Measurements from ENCODE around the gene CRB1.

CRB1 gene

DNA sequence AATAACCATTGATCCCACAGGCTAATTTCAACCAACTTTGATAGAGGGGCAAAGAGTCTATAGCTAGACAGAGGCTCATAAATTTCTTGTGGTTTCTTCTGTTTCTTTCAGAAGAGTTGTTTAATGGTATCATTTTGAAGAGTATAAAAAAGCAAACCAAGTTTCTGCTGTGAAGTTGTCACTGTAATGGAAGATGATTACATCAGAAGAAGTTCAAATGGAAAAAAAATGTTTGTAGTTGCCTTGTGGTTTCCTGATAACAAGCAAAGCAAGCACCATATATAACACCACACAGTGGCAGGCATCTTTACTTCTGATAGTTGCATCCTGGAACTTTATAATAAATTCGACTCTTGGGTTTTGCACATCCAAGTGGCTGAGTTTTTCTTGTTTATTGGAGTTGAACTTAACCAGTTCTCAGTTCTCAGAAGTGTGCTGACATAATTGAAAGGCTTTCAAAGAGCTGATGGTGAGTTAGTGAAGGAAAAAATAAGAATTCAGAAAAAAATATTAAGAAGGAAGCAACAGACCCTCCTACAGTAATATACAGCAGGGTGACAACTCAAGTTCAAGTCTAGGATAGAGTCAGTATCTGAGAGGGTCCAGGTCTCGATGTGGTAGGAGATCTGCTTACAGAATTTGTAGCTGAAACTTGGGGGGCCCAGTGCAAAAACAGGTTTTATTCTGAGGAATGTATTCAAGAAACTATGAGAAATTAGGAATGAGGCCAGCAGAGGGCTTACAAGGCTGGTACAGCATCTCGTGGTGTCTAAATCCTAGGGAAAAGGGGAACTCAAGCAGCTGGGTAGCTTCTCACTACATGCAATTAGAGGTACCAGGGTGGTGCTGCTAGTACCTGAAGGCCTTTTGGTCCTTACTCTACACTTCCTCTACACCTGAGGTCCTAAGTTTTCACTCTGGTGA is 123.5 kb downstream of the CRB1 start:
- H3K27ac ChIP-seq (ENCODE audit: low read depth, low read length, poor library complexity, severe bottlenecking): no peak overlapping the region
- no peaks in the 10 kb centered on the region for H3K9me2 ChIP-seq (ENCODE audit: low read depth, low read length)
- no peak overlapping the region for H3K4me3 ChIP-seq (ENCODE audit: low read depth, low read length, poor library complexity, severe bottlenecking)

DNA sequence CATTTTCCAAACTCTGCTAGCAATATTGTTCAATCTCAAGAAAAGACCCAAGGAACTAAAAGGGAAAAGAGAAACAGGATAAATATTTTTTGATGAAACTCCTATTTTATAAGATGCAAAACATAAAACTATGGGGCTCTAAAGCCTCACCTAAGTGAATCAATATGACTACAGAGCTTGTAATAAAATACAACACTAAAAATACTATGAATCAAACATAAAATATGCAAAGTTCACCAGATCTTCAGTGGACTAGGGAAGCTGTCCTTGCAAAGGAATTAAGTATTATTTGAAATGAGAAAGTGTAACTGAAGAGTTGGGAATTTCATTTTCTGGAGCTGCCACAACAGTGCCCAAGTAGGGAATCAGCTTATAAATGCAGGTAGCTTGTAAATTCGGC is 124.5 kb downstream of the CRB1 start:
- Histone ChIP-seq H3K4me2 (ENCODE audit: low read length) (no peak overlapping the region), H3K27ac (ENCODE audit: low read depth, low read length, poor library complexity, severe bottlenecking) (no peak overlapping the region), H4K20me1 (ENCODE audit: insufficient read depth, low read length) (no peaks in the 10 kb centered on the region), H3K4me3 (ENCODE audit: low read depth, low read length, poor library complexity, severe bottlenecking) (no peak overlapping the region), H3K9me3 (ENCODE audit: low read length) (no peaks in the 10 kb centered on the region), H3K79me2 (ENCODE audit: insufficient read depth, low read length) (no peaks in the 10 kb centered on the region), H3K36me3 (ENCODE audit: insufficient read depth, low read length) (no peaks in the 10 kb centered on the region), H3K9me2 (ENCODE audit: low read depth, low read length) (no peaks in the 10 kb centered on the region), H3K27me3 (ENCODE audit: insufficient read depth, low read length) (no peaks in the 10 kb centered on the region), H2AFZ (ENCODE audit: low read length) (no peak overlapping the region), H3K4me1 (ENCODE audit: insufficient read depth, low read length, severe bottlenecking) (no peaks in the 10 kb centered on the region), H3K9ac (ENCODE audit: low read length) (no peak overlapping the region), H3F3A (ENCODE audit: insufficient read depth, low read length) (no peaks in the 10 kb centered on the region)
- no peak for TF ChIP-seq EZH2 (IDR thresholded peaks at IDR 0.05; ENCODE audit: borderline replicate concordance, low read length)
- TF ChIP-seq, protein P1, sequence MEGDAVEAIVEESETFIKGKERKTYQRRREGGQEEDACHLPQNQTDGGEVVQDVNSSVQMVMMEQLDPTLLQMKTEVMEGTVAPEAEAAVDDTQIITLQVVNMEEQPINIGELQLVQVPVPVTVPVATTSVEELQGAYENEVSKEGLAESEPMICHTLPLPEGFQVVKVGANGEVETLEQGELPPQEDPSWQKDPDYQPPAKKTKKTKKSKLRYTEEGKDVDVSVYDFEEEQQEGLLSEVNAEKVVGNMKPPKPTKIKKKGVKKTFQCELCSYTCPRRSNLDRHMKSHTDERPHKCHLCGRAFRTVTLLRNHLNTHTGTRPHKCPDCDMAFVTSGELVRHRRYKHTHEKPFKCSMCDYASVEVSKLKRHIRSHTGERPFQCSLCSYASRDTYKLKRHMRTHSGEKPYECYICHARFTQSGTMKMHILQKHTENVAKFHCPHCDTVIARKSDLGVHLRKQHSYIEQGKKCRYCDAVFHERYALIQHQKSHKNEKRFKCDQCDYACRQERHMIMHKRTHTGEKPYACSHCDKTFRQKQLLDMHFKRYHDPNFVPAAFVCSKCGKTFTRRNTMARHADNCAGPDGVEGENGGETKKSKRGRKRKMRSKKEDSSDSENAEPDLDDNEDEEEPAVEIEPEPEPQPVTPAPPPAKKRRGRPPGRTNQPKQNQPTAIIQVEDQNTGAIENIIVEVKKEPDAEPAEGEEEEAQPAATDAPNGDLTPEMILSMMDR (IDR thresholded peaks at IDR 0.05; ENCODE audit: low read length): no peak

More for the DNA sequence above, 123.5 kb downstream of the CRB1 start:
- Histone ChIP-seq H3K9ac (ENCODE audit: low read length) (no peak overlapping the region), H3K79me2 (ENCODE audit: insufficient read depth, low read length) (no peaks in the 10 kb centered on the region), H3K4me2 (ENCODE audit: low read length) (no peak overlapping the region), H3K9me3 (ENCODE audit: low read length) (no peaks in the 10 kb centered on the region), H3F3A (ENCODE audit: insufficient read depth, low read length) (no peaks in the 10 kb centered on the region), H3K36me3 (ENCODE audit: insufficient read depth, low read length) (no peaks in the 10 kb centered on the region), H2AFZ (ENCODE audit: low read length) (no peak overlapping the region), H3K27me3 (ENCODE audit: insufficient read depth, low read length) (no peaks in the 10 kb centered on the region), H3K4me1 (ENCODE audit: insufficient read depth, low read length, severe bottlenecking) (no peaks in the 10 kb centered on the region), H4K20me1 (ENCODE audit: insufficient read depth, low read length) (no peaks in the 10 kb centered on the region)
- no peak for TF ChIP-seq EZH2 (IDR thresholded peaks at IDR 0.05; ENCODE audit: borderline replicate concordance, low read length)
- TF ChIP-seq, protein P1 (IDR thresholded peaks at IDR 0.05; ENCODE audit: low read length): no peak

DNA sequence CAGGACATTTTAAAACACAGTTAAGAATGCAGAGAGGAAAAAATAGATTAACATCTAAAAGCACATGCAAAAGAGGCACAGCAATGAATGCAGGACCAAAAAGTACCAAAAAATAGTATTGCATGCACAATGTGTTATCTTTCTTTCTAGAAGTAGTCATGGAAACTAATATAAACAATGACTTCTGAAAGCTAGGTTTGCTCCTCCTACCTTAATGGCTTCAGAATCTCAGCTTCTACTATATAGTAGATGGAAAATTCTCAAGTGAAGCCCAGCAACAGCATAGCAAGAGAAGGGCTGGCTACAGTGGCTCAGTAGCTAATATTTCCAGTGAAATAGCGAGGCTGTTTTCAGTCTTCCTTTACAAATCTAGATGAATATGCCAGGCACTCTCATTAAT is 125.1 kb downstream of the CRB1 start:
- Histone ChIP-seq H4K20me1 (ENCODE audit: insufficient read depth, low read length) (no peaks in the 10 kb centered on the region), H3K4me1 (ENCODE audit: insufficient read depth, low read length, severe bottlenecking) (no peaks in the 10 kb centered on the region), H3K36me3 (ENCODE audit: insufficient read depth, low read length) (no peaks in the 10 kb centered on the region), H3K9ac (ENCODE audit: low read length) (no peak overlapping the region), H3K9me3 (ENCODE audit: low read length) (no peaks in the 10 kb centered on the region), H3K9me2 (ENCODE audit: low read depth, low read length) (no peaks in the 10 kb centered on the region), H3K79me2 (ENCODE audit: insufficient read depth, low read length) (no peaks in the 10 kb centered on the region), H3K4me2 (ENCODE audit: low read length) (no peak overlapping the region), H3K4me3 (ENCODE audit: low read depth, low read length, poor library complexity, severe bottlenecking) (no peak overlapping the region), H3K27me3 (ENCODE audit: insufficient read depth, low read length) (no peaks in the 10 kb centered on the region), H3K27ac (ENCODE audit: low read depth, low read length, poor library complexity, severe bottlenecking) (no peak overlapping the region), H2AFZ (ENCODE audit: low read length) (no peak overlapping the region), H3F3A (ENCODE audit: insufficient read depth, low read length) (no peaks in the 10 kb centered on the region)
- TF ChIP-seq, protein P1 (IDR thresholded peaks at IDR 0.05; ENCODE audit: low read length): no peak
- TF ChIP-seq EZH2 (IDR thresholded peaks at IDR 0.05; ENCODE audit: borderline replicate concordance, low read length): no peak

All from OCI-LY1 (cell line).